HG03280 (cell line): Measurements from ENCODE around the gene ASB18.
"Not testable (repeated sequence)": the region's sequence is repeated elsewhere in the genome, so short reads cannot be mapped to it uniquely, and the experiment has no call there.

Experiments
- ATAC-seq: cut with Tn5 transposase; IDR thresholded peaks from one replicate; pipeline ENCODE4 v1.9.1; 2021; ENCODE audit warnings: mild to moderate bottlenecking, moderate library complexity; ENCODE audit not compliant: unreplicated experiment

ASB18 gene

DNA sequence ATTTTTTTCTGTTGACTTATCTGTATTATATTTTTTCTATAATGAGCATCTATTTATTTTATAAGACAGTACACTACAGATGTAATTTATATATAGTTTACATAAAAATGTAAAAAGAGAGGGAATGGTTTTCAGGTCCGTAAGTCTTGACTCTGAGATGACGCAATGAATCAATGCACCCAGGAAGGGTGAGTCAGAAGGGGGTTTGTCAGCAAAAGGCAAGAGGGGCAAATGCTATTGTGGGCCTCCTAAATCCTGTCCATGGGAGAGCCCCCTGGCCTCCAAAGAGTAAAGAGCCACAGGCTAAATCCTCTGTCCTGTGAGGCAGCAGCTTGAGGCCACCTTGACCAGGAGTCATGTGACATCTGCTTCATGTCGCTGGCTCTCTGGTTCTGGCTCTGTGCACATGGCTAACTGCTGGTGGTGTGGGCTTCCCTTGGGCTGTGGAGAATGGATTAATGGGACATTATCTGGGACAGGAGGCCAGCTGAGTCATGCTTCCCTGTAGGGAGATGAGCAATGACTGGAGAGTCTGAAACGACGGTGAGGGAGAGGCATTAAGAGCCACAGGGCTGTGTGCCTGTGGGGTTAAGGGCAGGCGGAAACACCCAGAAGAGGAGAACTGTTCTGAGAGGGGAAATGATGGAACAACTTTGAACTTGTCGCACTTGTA is 22.8 kb upstream of the ASB18 start:
- no peak for ATAC-seq

DNA sequence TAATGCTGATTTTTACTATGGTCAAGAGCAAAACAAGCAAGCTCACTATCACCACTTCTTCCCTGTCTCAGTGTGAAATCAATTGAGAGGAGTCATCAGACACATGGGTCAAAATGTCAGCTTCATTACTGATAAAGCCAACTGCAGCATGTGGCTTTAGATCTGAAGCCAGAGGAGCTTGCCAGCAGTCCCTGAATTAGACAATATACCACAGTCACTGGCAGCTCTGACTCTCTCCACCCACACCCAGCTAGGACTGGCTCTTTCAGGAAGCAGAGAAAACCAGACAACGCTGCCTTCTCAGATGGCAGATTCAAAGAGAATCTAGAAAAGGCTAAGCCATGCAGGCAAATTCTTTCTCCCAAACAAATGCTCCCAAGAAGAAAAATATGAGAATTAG is 20.0 kb upstream of the ASB18 start:
- ATAC-seq: no peak

DNA sequence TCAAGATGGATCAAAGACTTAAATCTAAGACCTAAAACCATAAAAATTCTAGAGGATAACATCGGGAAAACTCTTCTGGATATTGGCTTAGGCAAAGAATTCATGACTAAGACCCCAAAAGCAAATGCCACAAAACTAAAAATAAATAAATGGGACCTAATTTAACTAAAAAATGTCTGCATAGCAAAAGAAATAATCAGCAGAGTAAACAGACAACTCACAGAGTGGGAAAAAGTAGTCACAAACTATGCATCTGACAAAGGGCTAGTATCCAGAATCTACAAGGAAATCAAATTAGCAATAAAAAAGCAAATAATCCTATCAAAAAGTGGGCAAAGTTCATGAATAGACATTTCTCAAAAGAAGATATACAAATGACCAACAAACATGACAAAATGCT is 18.2 kb upstream of the ASB18 start:
- no peak for ATAC-seq

DNA sequence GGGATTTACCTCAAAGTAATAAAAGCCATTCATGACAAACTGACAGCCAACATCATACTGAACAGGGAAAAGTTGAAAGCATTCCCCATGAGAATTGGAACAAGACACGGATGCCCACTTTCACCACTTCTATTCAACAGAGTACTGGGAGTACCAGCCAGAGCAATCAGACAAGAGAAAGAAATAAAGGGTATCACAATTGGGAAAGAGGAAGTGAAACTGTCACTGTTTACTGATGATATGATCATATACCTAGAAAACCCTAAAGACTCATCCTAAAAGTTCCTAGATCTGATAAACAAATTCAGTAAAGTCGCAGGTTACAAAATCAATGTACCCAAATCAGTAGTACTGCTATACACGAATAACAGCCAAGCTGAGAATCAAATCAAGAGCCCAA is 17.2 kb upstream of the ASB18 start:
- ATAC-seq: no peak

DNA sequence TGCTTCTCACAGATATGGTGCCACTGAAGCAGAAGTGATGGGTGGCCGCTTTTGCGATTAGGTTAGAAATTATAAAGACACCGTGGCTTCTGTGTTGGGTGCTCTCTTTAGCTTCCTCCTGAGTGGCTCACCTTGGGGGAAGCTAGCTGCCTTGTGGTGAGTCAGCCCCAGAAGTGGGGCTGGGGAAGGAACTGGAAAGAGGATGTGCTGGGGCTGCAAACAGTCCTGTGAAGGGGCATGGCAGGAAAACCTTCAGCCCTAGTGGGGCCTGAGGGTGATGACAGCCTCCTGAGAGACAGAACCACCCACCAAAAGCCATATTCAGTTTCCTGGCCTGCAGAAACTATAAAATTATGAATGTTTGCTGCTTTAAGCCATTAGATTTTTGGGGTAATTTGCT is 8.9 kb upstream of the ASB18 start:
- no peak for ATAC-seq

DNA sequence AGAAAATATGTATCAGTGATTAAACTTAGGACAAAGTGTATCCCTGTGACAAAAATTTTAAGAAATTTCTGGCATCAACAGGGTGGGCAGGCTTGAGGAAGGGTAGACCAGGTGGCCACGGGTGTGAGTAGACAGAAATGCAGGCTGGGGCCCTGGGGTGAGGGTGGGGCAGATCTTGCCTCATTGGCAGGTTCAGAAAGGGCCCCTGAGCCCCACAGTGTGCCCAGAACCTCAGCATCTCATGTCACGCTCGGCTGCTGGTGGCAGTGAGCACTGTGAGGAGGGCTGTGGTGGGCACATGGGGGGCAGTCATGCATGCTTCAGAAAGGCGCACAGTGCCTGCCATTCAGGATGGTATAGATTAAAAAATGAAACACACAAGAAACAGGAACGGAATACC is 7.6 kb upstream of the ASB18 start:
- no peak for ATAC-seq

DNA sequence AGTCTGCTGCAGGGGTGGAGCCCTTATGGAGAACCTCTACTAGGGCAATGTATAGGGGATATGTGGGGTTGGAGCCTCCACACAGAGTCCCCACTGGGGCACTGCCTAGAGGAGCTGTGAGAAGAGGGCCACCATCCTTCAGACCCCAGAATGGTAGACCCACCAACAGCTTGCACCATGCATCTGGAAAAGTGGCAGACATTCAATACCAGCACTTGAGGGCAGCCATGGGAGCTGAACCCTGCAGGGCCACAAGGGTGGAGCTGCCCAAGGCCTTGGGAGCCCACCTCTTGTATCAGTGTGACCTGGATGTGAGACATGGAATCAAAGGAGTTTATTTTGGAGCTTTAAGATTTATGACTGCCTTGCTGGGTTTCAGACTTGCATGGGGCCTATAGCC is 5.7 kb upstream of the ASB18 start:
- not testable (repeated sequence) for ATAC-seq

DNA sequence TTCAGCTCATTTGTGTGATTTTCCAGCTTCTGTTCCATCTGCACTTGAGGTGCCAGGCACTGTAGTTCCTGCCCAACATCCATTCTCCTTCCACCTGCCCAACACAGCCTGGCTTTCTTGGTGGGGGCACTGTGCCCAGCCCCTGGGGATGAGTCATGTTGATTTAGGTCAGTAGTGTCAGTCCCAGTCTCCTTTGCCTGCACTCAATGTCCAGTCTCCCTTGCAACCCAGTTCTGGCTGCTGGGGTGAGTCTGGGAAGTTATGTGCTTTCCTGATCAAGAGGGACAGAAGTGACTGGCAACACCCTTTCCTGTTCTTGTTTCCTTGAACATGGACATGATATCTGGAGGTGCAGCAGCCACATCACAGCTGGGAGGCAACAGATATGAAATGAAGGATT is 1.5 kb upstream of the ASB18 start:
- no peak for ATAC-seq

DNA sequence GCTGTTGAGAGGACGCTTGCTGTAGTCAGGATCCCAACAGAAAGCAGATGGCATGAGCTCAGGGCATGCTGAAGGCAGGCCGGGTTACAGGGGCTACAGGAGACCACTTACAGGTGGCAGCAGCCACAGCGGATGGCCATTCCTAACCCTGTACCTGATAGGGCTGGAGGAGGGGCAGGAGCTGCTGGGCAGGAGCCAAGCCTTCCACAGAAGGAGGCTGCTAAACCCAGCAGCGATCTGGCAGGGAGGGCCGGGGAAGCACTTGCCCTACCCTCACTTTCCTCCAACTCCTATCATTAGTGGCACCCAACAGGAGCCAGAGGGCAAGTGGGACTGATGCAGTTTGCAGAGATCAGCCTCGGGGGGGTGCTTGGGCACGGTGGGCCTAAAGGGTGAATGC is 2.0 kb downstream of the ASB18 start:
- no peak for ATAC-seq

DNA sequence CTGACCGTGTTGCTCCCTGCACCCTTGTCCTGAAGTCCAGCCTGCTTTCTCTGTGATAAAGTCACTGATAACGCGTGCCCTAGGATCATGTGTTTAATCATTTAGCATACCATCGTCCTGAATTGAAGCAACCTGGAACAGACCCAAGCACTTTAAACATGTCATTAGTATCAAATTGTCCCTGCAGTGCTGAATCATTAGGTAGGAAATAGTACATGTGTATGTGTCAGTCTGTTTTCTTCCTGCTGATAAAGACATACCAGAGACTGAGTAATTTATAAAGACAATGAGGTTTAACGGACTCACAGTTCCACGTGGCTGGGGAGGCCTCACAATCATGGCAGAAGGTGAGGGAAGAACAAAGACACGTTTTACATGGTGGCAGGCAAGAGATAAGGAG is 2.8 kb downstream of the ASB18 start:
- ATAC-seq: no peak

DNA sequence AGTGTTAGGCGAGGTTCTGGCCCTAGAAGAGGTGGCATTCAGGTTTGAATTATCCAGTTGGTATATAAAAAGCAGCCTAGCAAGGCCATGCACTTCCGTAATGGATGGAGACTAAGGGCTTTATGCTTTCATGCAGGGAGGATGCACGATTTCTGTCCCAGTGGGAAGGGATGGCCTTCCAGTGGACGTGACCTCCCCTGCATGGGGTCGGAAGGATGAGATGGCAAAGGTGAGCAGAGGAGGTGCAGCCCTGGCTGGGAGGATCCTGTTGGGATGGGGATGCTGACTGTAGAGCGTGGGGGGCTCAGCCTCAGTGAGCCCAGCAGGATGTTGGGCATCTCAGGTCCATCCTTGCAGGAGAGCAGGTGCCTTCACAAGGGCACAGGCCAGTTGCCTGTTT is 4.8 kb downstream of the ASB18 start:
- no peak for ATAC-seq

DNA sequence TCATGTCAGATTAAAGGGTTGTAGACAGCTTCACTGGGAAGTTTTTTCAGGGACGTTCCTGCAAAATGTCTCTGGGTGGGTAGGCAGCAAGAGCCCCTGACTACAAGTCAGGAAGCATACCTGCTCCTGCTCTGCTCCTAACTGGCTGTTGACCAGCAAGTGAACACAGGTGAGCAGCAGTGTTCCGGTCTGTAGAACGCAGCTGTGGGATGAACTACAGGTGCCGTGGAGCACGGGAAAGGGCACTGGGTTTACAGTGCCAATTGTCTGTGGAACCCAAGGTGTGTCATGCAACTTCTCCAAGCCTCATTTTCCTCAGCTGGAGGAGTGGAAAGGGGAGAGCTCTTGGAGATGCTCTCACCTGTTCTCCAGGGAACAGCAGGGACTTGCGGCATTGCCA is 6.6 kb downstream of the ASB18 start:
- no peak for ATAC-seq

DNA sequence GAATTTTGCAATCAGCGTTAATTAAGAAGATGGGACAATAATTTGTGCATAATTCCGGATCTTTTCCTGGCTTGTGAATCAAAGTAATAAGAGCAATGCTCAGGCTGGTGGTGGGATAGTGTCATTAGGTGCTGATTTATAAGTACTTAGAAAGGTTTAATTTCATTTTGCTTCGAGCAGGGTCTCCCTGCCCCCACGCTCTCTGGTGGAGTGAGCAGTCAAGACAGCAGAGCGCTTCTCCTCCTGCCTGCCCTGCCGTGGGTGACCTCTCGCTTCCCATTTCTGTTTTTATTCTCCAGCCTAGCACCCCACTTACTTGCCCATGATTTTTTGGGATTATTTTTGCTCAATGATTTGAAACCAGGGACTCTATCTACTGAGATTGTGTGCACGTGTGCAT is 7.1 kb downstream of the ASB18 start:
- no peak for ATAC-seq

DNA sequence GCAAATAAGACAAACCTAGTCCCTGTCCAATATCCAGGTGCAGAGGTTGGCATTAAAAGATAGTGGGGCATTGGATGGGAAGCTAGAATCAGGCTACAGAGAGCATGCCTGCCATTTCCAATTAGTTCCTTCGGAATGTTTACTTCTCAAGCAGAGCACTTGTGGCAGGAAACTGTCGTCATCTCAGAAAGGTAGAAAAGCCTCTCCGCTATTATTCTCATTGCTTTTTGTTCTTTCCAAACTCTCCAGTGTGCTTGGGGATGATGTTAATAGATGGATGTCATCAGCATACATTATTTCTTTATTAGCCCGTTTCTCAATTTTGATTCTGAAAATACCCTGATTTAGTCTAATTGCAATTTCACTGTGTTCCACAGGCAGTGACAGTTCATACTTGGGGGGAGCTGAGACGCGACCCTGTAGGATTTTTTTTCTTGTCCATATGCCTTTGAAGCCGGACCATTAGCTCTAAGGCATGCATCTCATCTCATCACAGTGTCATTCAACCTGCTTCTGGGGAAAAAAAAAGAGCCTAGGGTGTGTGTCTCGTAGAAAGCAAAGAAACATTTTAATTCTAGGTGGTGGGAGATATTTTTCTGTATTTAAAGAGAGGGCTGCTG is 7.7 kb downstream of the ASB18 start:
- ATAC-seq: no peak

DNA sequence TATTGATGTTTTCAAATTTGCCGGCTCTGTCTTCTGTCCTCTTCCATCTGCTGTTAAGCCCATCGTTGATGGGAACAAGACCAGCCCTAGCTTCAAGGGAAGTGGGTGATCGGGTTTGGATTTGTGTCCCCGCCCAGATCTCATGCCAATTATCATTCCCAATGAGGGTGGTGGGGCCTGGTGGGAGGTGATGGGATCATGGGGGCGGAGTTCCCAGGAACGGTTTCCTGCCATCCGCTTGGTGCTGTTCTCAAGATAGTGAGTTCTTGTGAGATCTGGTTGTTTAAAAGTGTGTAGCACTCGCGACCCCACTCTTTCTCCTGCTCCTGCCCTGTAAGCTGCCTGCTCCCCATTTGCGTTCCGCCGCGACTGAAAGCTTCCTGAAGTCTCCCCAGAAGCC is 9.5 kb downstream of the ASB18 start:
- ATAC-seq: no peak

DNA sequence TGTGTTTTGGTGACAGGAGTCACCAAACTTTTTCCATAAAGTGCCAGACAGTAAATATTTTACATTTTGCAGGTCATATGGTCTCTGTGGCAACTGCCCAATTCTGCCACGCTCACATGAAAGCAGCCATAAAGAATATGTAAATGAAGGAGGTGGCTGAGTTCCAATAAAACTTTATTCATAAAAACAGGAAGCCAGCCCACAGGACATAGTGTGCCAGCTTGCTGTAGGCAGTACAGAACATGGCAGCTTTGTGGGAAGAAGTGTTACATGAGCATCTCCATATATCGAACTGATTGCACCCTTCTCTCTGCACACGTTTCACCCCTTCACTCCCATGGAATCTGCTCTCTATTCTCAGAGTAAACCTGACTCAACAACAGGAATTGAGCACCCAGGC is 10.2 kb downstream of the ASB18 start:
- no peak for ATAC-seq

DNA sequence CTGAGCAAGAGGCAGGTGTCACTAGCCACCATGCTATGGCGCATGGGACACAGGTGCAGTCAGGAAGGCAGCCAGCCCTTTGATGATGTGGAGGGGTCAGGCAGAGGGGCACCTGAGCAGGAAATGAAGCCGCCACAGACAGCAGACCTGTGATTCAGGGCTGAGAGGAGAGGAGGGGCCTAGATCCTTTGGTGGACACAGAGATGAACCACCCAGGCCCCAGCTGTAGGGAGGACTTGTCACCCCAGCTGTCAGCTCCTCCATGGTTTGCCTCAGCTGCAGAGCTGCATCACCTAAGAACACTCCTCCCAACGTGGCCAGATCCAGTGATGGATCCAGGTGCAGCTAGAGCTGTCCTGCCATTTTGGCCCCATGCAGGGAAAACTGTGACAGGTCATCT is 11.6 kb downstream of the ASB18 start:
- no peak for ATAC-seq

DNA sequence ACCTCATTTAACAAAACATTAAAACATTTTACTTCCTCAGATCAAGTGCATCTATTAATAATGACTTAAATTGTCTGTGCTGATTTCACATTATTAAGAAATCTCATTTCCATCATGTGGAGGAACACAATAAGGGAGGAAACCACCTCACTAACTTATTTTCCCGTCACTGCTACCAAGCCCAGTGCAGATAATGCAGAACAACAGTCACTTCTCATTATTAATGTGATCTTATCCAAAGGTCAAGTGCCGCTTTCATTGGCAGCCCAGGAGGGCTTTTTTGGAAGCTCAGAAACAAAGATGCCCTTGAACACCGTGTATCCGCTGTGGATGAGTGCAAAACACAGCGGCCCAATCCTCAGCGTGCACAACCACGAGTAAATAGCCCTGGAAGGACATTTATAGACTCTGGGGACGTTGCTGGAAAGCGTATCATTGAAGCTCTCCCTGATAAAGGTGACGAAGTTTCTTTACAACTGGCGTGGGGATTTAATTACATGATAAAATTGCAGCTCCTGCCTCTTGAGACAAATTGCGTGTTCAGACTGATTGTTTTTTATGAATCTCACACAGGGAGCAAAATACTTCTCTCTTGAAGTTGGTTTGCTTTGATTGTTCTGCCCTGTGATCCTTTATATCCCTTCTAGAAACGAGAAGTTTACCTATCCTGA is 13.2 kb downstream of the ASB18 start:
- no peak for ATAC-seq

DNA sequence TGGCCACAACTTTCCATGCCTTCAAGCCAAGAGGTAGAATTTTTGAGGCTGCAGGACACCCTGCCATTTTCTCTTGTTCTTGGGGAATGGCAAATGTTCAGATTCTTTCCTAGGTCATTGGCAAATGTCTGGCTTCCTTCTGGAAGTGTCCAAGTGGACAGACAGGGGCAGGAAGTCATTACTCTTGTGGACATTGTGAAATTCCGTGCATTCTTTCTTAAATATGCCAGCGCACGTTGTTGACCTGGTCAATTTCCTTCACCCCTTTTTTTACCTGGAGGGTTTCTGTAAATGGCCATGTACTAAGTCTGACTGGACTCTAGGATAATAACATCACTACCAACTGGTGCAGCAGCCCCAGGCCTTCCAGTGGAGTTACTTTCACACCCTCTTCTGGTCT is 13.9 kb downstream of the ASB18 start:
- ATAC-seq: no peak

DNA sequence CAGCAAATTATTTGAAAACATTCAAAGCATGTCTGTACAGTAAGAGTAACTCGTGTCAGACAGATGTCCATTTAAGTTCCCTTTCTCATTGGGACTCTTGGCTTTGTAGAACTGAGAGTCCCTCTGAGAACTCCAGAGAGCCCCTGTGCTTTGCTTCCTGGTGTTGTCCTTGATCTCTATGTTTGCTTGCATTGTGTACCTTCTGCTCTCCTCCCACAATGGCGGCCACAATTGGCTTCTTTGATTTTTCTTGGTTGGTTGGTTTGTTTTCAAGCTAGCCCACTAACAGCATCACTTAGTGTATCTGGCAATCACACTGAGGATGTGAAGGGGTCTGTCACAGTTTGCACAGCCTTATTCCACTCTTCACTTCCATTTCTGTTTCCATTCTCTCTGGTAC is 15.1 kb downstream of the ASB18 start:
- ATAC-seq: no peak

DNA sequence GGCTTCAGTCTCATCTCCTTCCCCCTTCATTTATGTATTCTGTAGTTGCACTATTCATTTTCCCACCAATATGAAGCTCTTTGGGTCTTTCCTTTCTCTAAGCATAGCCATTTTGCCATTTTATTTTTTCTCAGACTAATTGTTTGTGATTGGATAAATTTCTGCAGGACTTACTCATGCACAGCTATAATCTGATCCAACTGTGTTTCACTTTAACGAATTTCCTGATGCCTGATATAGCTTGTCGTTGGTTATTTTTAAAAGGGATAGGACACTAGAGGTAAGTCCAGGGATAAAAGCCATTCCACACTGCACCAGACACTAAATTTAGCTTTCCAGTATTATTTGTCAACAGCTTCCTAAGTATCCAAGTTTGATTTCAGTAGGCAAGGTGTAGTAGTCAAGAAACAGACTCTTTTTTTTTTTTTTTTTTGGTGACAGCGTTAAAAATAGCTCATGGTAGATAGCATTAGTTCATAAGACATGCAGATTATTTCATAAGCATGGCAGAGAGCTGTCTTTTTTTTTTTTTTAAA is 17.4 kb downstream of the ASB18 start:
- ATAC-seq: no peak

DNA sequence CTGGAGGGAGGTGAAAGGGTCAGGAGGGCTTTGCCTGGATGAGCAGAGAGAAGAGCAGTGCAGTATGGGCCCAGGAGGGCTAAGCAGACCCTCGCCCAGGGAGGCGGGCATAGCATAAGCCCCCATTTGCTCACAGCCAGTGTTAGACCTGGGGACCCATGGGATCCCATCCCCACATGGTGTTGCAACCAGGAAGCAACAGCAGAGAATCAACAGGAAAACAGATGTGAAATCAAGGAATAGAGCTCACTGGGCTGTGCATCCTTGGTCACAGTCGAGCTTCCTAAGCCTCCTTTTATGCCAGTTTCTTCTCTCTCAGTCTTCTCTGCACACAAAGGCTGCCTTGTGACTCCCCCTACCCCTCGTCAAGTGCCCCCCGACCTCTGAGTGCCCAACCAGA is 19.9 kb downstream of the ASB18 start:
- ATAC-seq: no peak
